H9 (cell line): ENCODE results near the gene TRABD. TPM values are rescaled to one million over a fixed set of nuclear protein-coding genes. Genes with fewer than 3 reads are reported as not detected.

ENCODE experiments used
- DNase-seq: peaks from one replicate; pipeline ENCODE4 v3.0.0-alpha.2; 2017
- H2AFZ ChIP-seq: one replicate; pipeline ENCODE4 v1.6.1; 2013; ENCODE audit warnings: mild to moderate bottlenecking, low read length, control low read depth, moderate library complexity
- H2AK5ac ChIP-seq: 2 replicates; pipeline ENCODE4 v1.6.1; 2013; ENCODE audit warnings: low read length, control low read depth, mixed read lengths; ENCODE audit not compliant: insufficient read length
- H2BK120ac ChIP-seq: one replicate; pipeline ENCODE4 v1.6.1; 2013; ENCODE audit warnings: low read depth, mild to moderate bottlenecking, low read length, control low read depth, inconsistent platforms; ENCODE audit not compliant: poor library complexity, severe bottlenecking
- H2BK12ac ChIP-seq: 2 replicates; pipeline ENCODE4 v1.6.1; 2013; ENCODE audit warnings: low read length, control low read depth, mixed read lengths, low read depth; ENCODE audit not compliant: insufficient read length
- H2BK15ac ChIP-seq: 2 replicates; pipeline ENCODE4 v1.6.1; 2013; ENCODE audit warnings: low read depth, low read length, control low read depth
- H2BK20ac ChIP-seq: one replicate; pipeline ENCODE4 v1.6.1; 2013; ENCODE audit warnings: low read depth, mild to moderate bottlenecking, low read length, control low read depth, inconsistent platforms; ENCODE audit not compliant: poor library complexity, severe bottlenecking
- H2BK5ac ChIP-seq: 2 replicates; pipeline ENCODE4 v1.6.1; 2013; ENCODE audit warnings: low read length, control low read depth, mixed read lengths; ENCODE audit not compliant: insufficient read length
- H3K14ac ChIP-seq: 2 replicates; pipeline ENCODE4 v1.6.1; 2013; ENCODE audit warnings: low read length, control low read depth; ENCODE audit not compliant: insufficient read depth
- H3K18ac ChIP-seq: 2 replicates; pipeline ENCODE4 v1.6.1; 2013; ENCODE audit warnings: low read depth, mild to moderate bottlenecking, mixed read lengths, low read length, control low read depth; ENCODE audit not compliant: insufficient read length
- H3K23ac ChIP-seq: 2 replicates; pipeline ENCODE4 v1.6.1; 2013; ENCODE audit warnings: low read length, control low read depth, mixed read lengths, low read depth; ENCODE audit not compliant: insufficient read length
- H3K23me2 ChIP-seq: 2 replicates; pipeline ENCODE4 v1.6.1; 2013; ENCODE audit warnings: low read depth, mild to moderate bottlenecking, mixed read lengths, low read length, control low read depth; ENCODE audit not compliant: insufficient read length, poor library complexity, severe bottlenecking
- H3K27ac ChIP-seq: 2 replicates; pipeline ENCODE4 v1.5.1; 2013; ENCODE audit warnings: low read length, control low read depth, mixed read lengths, low read depth; ENCODE audit not compliant: insufficient read length
- H3K27me3 ChIP-seq: 2 replicates; pipeline ENCODE4 v1.6.1; 2013; ENCODE audit warnings: low read length, control low read depth, inconsistent platforms; ENCODE audit not compliant: insufficient read depth
- H3K4ac ChIP-seq: 2 replicates; pipeline ENCODE4 v1.6.1; 2013; ENCODE audit warnings: low read depth, mild to moderate bottlenecking, control low read depth, inconsistent platforms, low read length, moderate library complexity
- H3K4me1 ChIP-seq: 2 replicates; pipeline ENCODE4 v1.6.1; 2013; ENCODE audit warnings: low read length, control low read depth, inconsistent platforms; ENCODE audit not compliant: insufficient read depth
- H3K4me2 ChIP-seq: 2 replicates; pipeline ENCODE4 v1.6.1; 2013; ENCODE audit warnings: low read length, control low read depth, mixed read lengths; ENCODE audit not compliant: insufficient read length, insufficient read depth
- H3K56ac ChIP-seq: 2 replicates; pipeline ENCODE4 v1.6.1; 2013; ENCODE audit warnings: low read depth, mild to moderate bottlenecking, mixed read lengths, low read length, control low read depth; ENCODE audit not compliant: insufficient read length
- H3K79me1 ChIP-seq: 2 replicates; pipeline ENCODE4 v1.6.1; 2013; ENCODE audit warnings: low read depth, mild to moderate bottlenecking, moderate library complexity, low read length, control low read depth, inconsistent platforms; ENCODE audit not compliant: insufficient read depth, poor library complexity, severe bottlenecking
- H3K79me2 ChIP-seq: 2 replicates; pipeline ENCODE4 v1.6.1; 2013; ENCODE audit warnings: low read length, control low read depth, inconsistent platforms; ENCODE audit not compliant: insufficient read depth
- H3K9ac ChIP-seq: 2 replicates; pipeline ENCODE4 v1.6.1; 2013; ENCODE audit warnings: low read length, control low read depth, mixed read lengths; ENCODE audit not compliant: insufficient read length; ENCODE audit errors: extremely low read depth
- H3K9me3 ChIP-seq: one replicate; pipeline ENCODE4 v1.6.1; 2013; ENCODE audit warnings: low read depth, low read length, inconsistent platforms; ENCODE audit not compliant: control insufficient read depth
- H3T11ph ChIP-seq: one replicate; pipeline ENCODE4 v1.6.1; 2013; ENCODE audit warnings: mild to moderate bottlenecking, low read length, control low read depth, inconsistent platforms
- H4K20me1 ChIP-seq: one replicate; pipeline ENCODE4 v1.6.1; 2013; ENCODE audit not compliant: control insufficient read depth, insufficient read length, insufficient read depth
- H4K5ac ChIP-seq: 2 replicates; pipeline ENCODE4 v1.6.1; 2013; ENCODE audit warnings: low read depth, mild to moderate bottlenecking, mixed read lengths, low read length, control low read depth; ENCODE audit not compliant: insufficient read length
- H4K8ac ChIP-seq: replicated peaks from 2 replicates; pipeline ENCODE4 v1.6.1; 2013; ENCODE audit warnings: low read length, control low read depth, mixed read lengths, low read depth; ENCODE audit not compliant: insufficient read length
- H4K91ac ChIP-seq: 2 replicates; pipeline ENCODE4 v1.6.1; 2013; ENCODE audit warnings: low read depth, mild to moderate bottlenecking, moderate library complexity, mixed read lengths, low read length, control low read depth; ENCODE audit not compliant: insufficient read length
- H3K27ac Mint-ChIP-seq, 3 experiments: 2 replicates in 2 of 3; 3 replicates in 1 of 3; pipeline ENCODE4 v1.8.0; 2020 to 2021; ENCODE audit warnings: mixed read lengths in 3 of 3, mild to moderate bottlenecking in 1 of 3, moderate library complexity in 1 of 3
- H3K27me3 Mint-ChIP-seq: 2 replicates; pipeline ENCODE4 v1.8.0; 2021; ENCODE audit warnings: low read depth, mild to moderate bottlenecking, moderate library complexity, mixed read lengths
- H3K36me3 Mint-ChIP-seq, 3 experiments: 2 replicates in 2 of 3; 3 replicates in 1 of 3; pipeline ENCODE4 v1.8.0; 2020 to 2021; ENCODE audit warnings: low read depth in 3 of 3, mixed read lengths in 3 of 3; ENCODE audit not compliant: insufficient read depth in 1 of 3
- H3K4me1 Mint-ChIP-seq, 2 experiments: 2 replicates each; pipeline ENCODE4 v1.8.0; 2020; ENCODE audit warnings: mixed read lengths in 2 of 2
- H3K4me3 Mint-ChIP-seq, 2 experiments: 2 replicates in 1 of 2; 3 replicates in 1 of 2; pipeline ENCODE4 v1.8.0; 2020 to 2021; ENCODE audit warnings: mild to moderate bottlenecking in 2 of 2, mixed read lengths in 2 of 2, moderate library complexity in 1 of 2
- H3K9me3 Mint-ChIP-seq, 2 experiments: 2 replicates in 1 of 2; 3 replicates in 1 of 2; pipeline ENCODE4 v1.8.0; 2020; ENCODE audit warnings: mild to moderate bottlenecking in 2 of 2, mixed read lengths in 2 of 2, moderate library complexity in 1 of 2
- WGBS: extraction: QIAGEN DNeasy Blood & Tissue Kit; methylation state at CpG from one replicate; pipeline ENCODE4 v1.1.7; 2013; ENCODE audit warnings: missing lambda C conversion rate, low lambda C conversion rate, mixed read lengths; ENCODE audit not compliant: insufficient read length; ENCODE audit errors: extremely low coverage; 5-methylcytosine and 5-hydroxymethylcytosine counted together
- total RNA-seq: library from RNA; stranded (reverse); gene quantifications from 2 replicates; pipeline ENCODE4 v1.2.1, GENCODE V29; 2021
- TF ChIP-seq, protein P1 (sequence below): fragments of 200-600 bp; sonication (generic); conservative IDR thresholded peaks from 3 replicates; pipeline ENCODE4 v1.8.0; 2021; ENCODE audit warnings: antibody characterized with exemption, mild to moderate bottlenecking

Gene TRABD
- total RNA-seq, 1 experiment from 2014 or later, result 47.8 TPM

DNA sequence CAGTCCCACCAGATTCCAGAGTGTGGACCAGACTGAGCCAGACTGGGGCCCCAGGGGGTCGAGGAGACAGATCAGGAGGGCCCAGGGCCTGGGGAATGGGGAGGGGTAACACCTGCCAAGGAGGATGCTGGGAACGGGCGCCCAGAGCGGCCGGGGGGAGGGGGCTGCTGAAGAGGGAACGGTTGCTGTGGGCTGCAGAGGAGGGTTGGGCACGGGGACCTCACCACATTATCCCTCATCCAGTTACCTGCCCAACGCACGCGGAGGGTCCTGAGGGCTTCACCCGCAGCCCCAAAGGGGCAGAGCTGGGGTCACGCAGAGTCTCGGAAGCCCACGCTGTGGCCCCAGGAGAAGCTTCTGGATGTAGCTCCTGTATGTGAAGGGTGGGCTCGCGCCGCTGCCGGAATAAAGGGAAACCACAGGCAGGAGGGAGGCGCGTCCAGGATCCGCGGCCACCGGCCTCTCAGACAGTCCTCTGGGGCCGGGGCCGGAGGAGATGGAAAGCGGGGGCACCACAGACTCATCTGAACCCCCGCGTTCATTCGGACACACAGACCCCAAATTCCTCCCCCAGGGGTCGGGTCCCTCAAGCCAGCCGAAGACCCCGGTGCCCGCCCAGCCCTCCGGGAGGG lies 14.2 kb downstream of the TRABD start:
- no CpG with 5 or more reads among the region's 34 CpGs for WGBS
- H4K91ac ChIP-seq, result no peak overlapping the region
- no peaks in the 10 kb centered on the region for H3K9me3 ChIP-seq
- no peak overlapping the region for H2BK5ac ChIP-seq
- peak overlapping the region; percentile 46 for H3K4me2 ChIP-seq
- H3K79me2 ChIP-seq, result no peaks in the 10 kb centered on the region; the same call in 1 of the 2 replicates
- Mint-ChIP-seq H3K4me1 (peaks cover 10 to 11% of the 10 kb centered on the region in 2 experiments), H3K4me3 (peak overlapping the region; percentile 61 to 77), H3K9me3 (peaks cover 5 to 6% of the 10 kb centered on the region in 2 experiments; a peak in 3 of 5 replicates), H3K36me3 (peaks cover 16 to 37% (median 24%) of the 10 kb centered on the region in 3 experiments), H3K27me3 (no peaks in the 10 kb centered on the region), H3K27ac (peak overlapping the region in 1 of 3 experiments; percentile 75; a peak in 2 of 7 replicates)
- DNase-seq, result peak; percentile 82
- no peak overlapping the region for H3K9ac ChIP-seq
- H3K18ac ChIP-seq, result no peak overlapping the region
- no peak overlapping the region for H2AK5ac ChIP-seq
- H4K5ac ChIP-seq, result no peak overlapping the region
- no peak overlapping the region for H2BK120ac ChIP-seq
- H3K23ac ChIP-seq, result no peak overlapping the region
- peaks cover 13% of the 10 kb centered on the region for H3K23me2 ChIP-seq
- H4K8ac ChIP-seq, result no peak overlapping the region
- no peak overlapping the region for H2BK15ac ChIP-seq
- no peak overlapping the region for H2BK12ac ChIP-seq
- H3K4me1 ChIP-seq, result no peaks in the 10 kb centered on the region
- no peak overlapping the region for H2BK20ac ChIP-seq
- H3K79me1 ChIP-seq, result no peaks in the 10 kb centered on the region
- no peak overlapping the region for H3K27ac ChIP-seq
- no peak overlapping the region for H3K56ac ChIP-seq
- H2AFZ ChIP-seq, result no peak overlapping the region
- peaks cover 3% of the 10 kb centered on the region for H4K20me1 ChIP-seq
- H3K27me3 ChIP-seq, result no peaks in the 10 kb centered on the region
- H3T11ph ChIP-seq, result no peak overlapping the region
- no peak overlapping the region for H3K14ac ChIP-seq
- H3K4ac ChIP-seq, result no peak overlapping the region
- TF ChIP-seq, protein P1, sequence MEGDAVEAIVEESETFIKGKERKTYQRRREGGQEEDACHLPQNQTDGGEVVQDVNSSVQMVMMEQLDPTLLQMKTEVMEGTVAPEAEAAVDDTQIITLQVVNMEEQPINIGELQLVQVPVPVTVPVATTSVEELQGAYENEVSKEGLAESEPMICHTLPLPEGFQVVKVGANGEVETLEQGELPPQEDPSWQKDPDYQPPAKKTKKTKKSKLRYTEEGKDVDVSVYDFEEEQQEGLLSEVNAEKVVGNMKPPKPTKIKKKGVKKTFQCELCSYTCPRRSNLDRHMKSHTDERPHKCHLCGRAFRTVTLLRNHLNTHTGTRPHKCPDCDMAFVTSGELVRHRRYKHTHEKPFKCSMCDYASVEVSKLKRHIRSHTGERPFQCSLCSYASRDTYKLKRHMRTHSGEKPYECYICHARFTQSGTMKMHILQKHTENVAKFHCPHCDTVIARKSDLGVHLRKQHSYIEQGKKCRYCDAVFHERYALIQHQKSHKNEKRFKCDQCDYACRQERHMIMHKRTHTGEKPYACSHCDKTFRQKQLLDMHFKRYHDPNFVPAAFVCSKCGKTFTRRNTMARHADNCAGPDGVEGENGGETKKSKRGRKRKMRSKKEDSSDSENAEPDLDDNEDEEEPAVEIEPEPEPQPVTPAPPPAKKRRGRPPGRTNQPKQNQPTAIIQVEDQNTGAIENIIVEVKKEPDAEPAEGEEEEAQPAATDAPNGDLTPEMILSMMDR, result no peak
